ENCODE results near the gene FOLH1. TPM values are rescaled to one million over a fixed set of nuclear protein-coding genes. Genes with fewer than 3 reads are reported as not detected.
"Not testable (repeated sequence)": the region's sequence is repeated elsewhere in the genome, so short reads cannot be mapped to it uniquely, and the experiment has no call there.

FOLH1 gene
- polyA plus RNA-seq, 4 donors = 69.8 to 433 (median 337) TPM

DNA sequence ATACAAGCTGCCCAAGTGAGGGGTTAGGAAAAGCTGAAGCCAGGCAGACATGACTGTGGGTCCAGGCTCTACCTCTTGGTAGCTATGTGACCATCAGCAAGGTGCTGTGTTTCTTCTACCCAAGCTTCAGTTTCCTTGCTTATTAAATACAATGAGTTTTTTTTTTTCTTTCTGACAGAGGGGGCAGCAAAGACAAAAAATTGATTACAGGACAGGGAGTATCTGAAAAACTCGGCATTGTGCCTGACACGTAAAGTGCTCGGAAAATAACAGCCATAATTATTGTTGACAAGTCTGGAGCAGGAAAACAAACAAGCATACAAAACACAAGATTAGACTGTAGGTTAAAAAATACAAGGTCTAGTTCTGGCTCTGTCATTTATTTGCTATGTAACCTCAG lies 23.3 kb upstream of the FOLH1 start:
- H3K27me3 ChIP-seq (ENCODE audit: control insufficient read depth in 3 of 3, insufficient read depth in 3 of 3, low read length in 3 of 3); FAIRE-seq; H3K27ac ChIP-seq (ENCODE audit: low read depth in 1 of 3, low read length in 2 of 3); H3K9me3 ChIP-seq (ENCODE audit: control insufficient read depth in 2 of 2, insufficient read depth in 1 of 2, low read depth in 1 of 2, low read length in 1 of 2); H3K4me1 ChIP-seq (ENCODE audit: control insufficient read depth in 3 of 3, insufficient read depth in 2 of 3, low read depth in 1 of 3, low read length in 2 of 3); DNase-seq; H3K4me3 ChIP-seq (ENCODE audit: low read depth in 1 of 3, low read length in 3 of 3); H3K36me3 ChIP-seq (ENCODE audit: control insufficient read depth in 3 of 3, insufficient read depth in 2 of 3, low read depth in 1 of 3, low read length in 3 of 3): not testable (repeated sequence)
- WGBS, 3 donors = 73 to 84% (median 81%) methylated on average over 3 of the region's 3 CpGs

DNA sequence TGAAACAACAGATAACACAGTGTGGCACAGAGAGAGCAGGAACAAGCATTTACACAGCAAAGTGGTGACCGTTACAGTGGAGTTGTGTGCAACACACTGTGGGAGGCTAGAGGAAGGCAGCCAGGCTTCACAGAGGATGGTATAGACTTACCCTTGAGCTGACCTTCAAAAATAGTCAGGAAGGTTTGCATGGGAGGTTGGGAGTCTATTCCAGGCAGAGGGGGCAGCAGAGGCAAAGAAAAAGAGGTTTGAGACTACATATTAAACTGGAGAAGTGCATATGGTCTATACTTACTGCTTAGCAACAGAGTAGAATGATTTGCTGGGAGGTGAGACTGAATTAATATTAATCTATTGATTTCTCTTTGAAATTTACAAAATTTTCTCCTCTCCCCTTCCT lies 22.1 kb upstream of the FOLH1 start:
- peak in 1 of 2 donors; percentile 36 for DNase-seq
- H3K27ac ChIP-seq (ENCODE audit: low read depth in 1 of 3, low read length in 2 of 3); H3K4me1 ChIP-seq (ENCODE audit: control insufficient read depth in 3 of 3, insufficient read depth in 2 of 3, low read depth in 1 of 3, low read length in 2 of 3); FAIRE-seq; H3K4me3 ChIP-seq (ENCODE audit: low read depth in 1 of 3, low read length in 3 of 3); H3K9me3 ChIP-seq (ENCODE audit: control insufficient read depth in 2 of 2, insufficient read depth in 1 of 2, low read depth in 1 of 2, low read length in 1 of 2); H3K36me3 ChIP-seq (ENCODE audit: control insufficient read depth in 3 of 3, insufficient read depth in 2 of 3, low read depth in 1 of 3, low read length in 3 of 3); H3K27me3 ChIP-seq (ENCODE audit: control insufficient read depth in 3 of 3, insufficient read depth in 3 of 3, low read length in 3 of 3): not testable (repeated sequence)
- WGBS, 3 donors = 74 to 84% (median 80%) methylated on average over 1 of the region's 1 CpG

DNA sequence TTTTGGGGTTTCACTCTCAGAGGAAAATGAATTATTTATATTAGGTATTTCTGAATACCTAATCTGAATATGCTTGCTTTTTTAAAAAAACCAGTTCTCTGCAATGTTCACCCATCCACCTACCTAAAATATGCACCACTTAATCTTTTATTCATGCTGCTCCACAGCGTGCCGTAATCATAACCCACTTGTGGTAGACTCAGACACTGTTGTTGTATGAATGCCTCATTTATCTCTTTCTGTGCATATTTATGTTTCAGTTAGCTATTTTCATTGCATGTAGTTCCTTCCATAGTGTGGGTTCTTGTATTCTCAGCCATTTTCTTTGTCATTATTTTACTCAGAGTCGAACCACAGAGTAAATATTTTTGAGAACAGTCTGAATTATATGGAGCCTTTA lies 21.6 kb upstream of the FOLH1 start:
- not testable (repeated sequence) for FAIRE-seq

DNA sequence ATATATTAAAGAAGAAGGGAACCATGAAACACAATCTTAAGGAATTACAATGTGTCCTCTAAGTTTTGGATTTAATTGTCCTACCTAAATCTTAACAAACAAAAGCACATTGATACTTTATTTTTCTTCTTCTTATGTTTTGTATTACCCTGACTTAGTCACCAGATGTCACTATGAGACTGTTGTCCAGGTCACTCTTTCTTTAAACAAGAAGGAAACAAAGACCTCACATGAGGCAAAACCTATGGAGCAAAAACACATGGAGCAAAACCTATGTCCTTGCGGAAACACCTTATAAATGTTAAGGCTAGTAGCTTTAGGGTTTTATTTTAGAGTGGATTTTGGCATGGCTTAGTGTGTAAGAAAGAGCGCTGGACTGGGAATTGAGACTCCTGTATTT lies 20.7 kb upstream of the FOLH1 start:
- FAIRE-seq; H3K36me3 ChIP-seq (ENCODE audit: control insufficient read depth in 3 of 3, insufficient read depth in 2 of 3, low read depth in 1 of 3, low read length in 3 of 3); H3K4me3 ChIP-seq (ENCODE audit: low read depth in 1 of 3, low read length in 3 of 3); H3K27me3 ChIP-seq (ENCODE audit: control insufficient read depth in 3 of 3, insufficient read depth in 3 of 3, low read length in 3 of 3); H3K9me3 ChIP-seq (ENCODE audit: control insufficient read depth in 2 of 2, insufficient read depth in 1 of 2, low read depth in 1 of 2, low read length in 1 of 2); H3K27ac ChIP-seq (ENCODE audit: low read depth in 1 of 3, low read length in 2 of 3); H3K4me1 ChIP-seq (ENCODE audit: control insufficient read depth in 3 of 3, insufficient read depth in 2 of 3, low read depth in 1 of 3, low read length in 2 of 3): not testable (repeated sequence)
- 59 to 68% (median 63%) methylated on average over 2 of the region's 2 CpGs for WGBS, 3 donors
- DNase-seq = peak; percentile 20 to 21

More for the DNA sequence above, 21.6 kb upstream of the FOLH1 start:
- not testable (repeated sequence) for H3K27me3 ChIP-seq (ENCODE audit: control insufficient read depth in 3 of 3, insufficient read depth in 3 of 3, low read length in 3 of 3); H3K9me3 ChIP-seq (ENCODE audit: control insufficient read depth in 2 of 2, insufficient read depth in 1 of 2, low read depth in 1 of 2, low read length in 1 of 2); H3K27ac ChIP-seq (ENCODE audit: low read depth in 1 of 3, low read length in 2 of 3); H3K36me3 ChIP-seq (ENCODE audit: control insufficient read depth in 3 of 3, insufficient read depth in 2 of 3, low read depth in 1 of 3, low read length in 3 of 3); H3K4me1 ChIP-seq (ENCODE audit: control insufficient read depth in 3 of 3, insufficient read depth in 2 of 3, low read depth in 1 of 3, low read length in 2 of 3); DNase-seq; H3K4me3 ChIP-seq (ENCODE audit: low read depth in 1 of 3, low read length in 3 of 3)
- WGBS, 3 donors = 69 to 85% (median 83%) methylated on average over 3 of the region's 3 CpGs

DNA sequence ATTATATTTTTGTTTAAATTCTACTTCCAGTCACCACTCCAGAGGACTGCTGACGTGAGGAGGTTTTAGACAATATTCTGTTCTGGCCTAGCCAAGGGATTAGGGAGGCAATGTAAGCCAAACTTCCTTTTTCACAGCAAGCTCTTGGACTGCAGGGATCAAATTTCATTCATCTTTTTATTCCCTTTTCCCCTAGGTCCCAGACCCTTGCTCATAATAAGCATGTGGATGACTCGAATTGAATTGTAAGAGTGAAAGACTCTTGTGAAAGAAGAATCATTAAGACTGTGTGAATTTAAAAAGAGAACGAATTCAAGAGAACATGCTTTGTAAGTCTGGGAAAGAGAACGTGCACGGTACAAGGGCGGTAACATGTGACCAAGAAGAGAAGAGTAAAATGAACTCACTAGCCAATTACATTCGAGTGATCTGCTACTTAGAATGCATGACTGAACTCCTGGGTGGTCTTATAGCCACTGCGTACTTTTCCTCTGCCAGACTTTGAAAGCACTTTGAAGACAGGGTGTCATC lies 16.9 kb upstream of the FOLH1 start:
- not testable (repeated sequence) for H3K4me3 ChIP-seq (ENCODE audit: low read depth in 1 of 3, low read length in 3 of 3); H3K4me1 ChIP-seq (ENCODE audit: control insufficient read depth in 3 of 3, insufficient read depth in 2 of 3, low read depth in 1 of 3, low read length in 2 of 3); DNase-seq; FAIRE-seq; H3K27me3 ChIP-seq (ENCODE audit: control insufficient read depth in 3 of 3, insufficient read depth in 3 of 3, low read length in 3 of 3); H3K9me3 ChIP-seq (ENCODE audit: control insufficient read depth in 2 of 2, insufficient read depth in 1 of 2, low read depth in 1 of 2, low read length in 1 of 2); H3K27ac ChIP-seq (ENCODE audit: low read depth in 1 of 3, low read length in 2 of 3); H3K36me3 ChIP-seq (ENCODE audit: control insufficient read depth in 3 of 3, insufficient read depth in 2 of 3, low read depth in 1 of 3, low read length in 3 of 3)
- 70 to 90% (median 81%) methylated on average over 8 of the region's 8 CpGs for WGBS, 3 donors

DNA sequence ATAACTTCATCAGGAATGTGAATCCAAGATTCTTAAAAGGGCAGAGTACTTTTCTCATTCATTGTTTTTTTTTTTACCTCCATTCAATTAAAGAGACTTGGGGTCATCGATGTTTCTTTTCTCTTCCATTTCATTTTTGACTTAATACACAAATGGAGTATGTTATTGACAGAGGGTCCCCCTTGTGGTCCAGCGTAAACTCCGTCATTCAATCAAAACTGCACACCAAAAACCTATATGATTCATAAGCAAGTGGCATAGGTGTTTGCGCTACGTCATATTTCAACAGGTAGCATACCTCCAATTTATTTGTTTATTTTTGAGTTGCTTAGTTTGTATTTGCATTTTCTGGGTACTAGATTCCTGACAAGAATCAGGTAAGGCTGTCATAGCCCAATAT lies 12.7 kb upstream of the FOLH1 start:
- H3K27me3 ChIP-seq (ENCODE audit: control insufficient read depth in 3 of 3, insufficient read depth in 3 of 3, low read length in 3 of 3) = no peaks in the 10 kb centered on the region
- DNase-seq (no peak), FAIRE-seq (no peak)
- H3K36me3 ChIP-seq (ENCODE audit: control insufficient read depth in 3 of 3, insufficient read depth in 2 of 3, low read depth in 1 of 3, low read length in 3 of 3) = no peaks in the 10 kb centered on the region
- no peaks in the 10 kb centered on the region for H3K9me3 ChIP-seq (ENCODE audit: control insufficient read depth in 2 of 2, insufficient read depth in 1 of 2, low read depth in 1 of 2, low read length in 1 of 2)
- no peak overlapping the region for H3K27ac ChIP-seq (ENCODE audit: low read depth in 1 of 3, low read length in 2 of 3)
- no peak overlapping the region for H3K4me3 ChIP-seq (ENCODE audit: low read depth in 1 of 3, low read length in 3 of 3)
- 85 to 95% (median 91%) methylated on average over 5 of the region's 5 CpGs for WGBS, 3 donors
- H3K4me1 ChIP-seq (ENCODE audit: control insufficient read depth in 3 of 3, insufficient read depth in 2 of 3, low read depth in 1 of 3, low read length in 2 of 3) = no peaks in the 10 kb centered on the region

DNA sequence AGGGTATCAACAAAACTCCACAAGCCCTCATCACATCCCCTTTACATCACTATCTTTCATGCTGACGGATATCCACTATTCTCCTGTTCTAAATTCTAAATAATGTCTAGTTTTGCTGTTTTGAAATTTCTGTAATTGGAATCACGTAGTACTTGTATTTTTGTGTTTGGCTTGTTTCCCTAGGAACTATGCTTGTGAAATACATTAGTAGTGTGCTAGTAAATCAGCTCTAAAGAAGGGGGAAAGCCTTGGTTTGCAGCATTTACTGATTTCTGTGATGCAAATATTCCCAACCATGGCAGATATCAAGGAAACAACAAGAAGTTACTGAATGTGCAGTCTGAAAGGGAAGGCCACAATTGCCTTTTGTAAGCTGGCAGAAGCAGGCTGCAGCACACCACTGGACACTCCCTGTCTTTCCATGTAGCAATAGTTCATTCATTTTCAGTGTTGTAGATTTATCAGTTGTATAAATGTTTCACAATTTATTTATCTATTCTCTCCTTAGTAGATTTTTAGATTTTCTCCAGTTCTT lies 4.7 kb upstream of the FOLH1 start:
- DNase-seq (no peak), FAIRE-seq (no peak)
- H3K9me3 ChIP-seq (ENCODE audit: control insufficient read depth in 2 of 2, insufficient read depth in 1 of 2, low read depth in 1 of 2, low read length in 1 of 2) = no peaks in the 10 kb centered on the region
- H3K4me1 ChIP-seq (ENCODE audit: control insufficient read depth in 3 of 3, insufficient read depth in 2 of 3, low read depth in 1 of 3, low read length in 2 of 3) = no peaks in the 10 kb centered on the region
- H3K27ac ChIP-seq (ENCODE audit: low read depth in 1 of 3, low read length in 2 of 3) = no peak overlapping the region
- no peak overlapping the region for H3K4me3 ChIP-seq (ENCODE audit: low read depth in 1 of 3, low read length in 3 of 3)
- H3K36me3 ChIP-seq (ENCODE audit: control insufficient read depth in 3 of 3, insufficient read depth in 2 of 3, low read depth in 1 of 3, low read length in 3 of 3) = no peaks in the 10 kb centered on the region
- no peaks in the 10 kb centered on the region for H3K27me3 ChIP-seq (ENCODE audit: control insufficient read depth in 3 of 3, insufficient read depth in 3 of 3, low read length in 3 of 3)
- 61 to 81% (median 71%) methylated on average over 2 of the region's 2 CpGs for WGBS, 3 donors

DNA sequence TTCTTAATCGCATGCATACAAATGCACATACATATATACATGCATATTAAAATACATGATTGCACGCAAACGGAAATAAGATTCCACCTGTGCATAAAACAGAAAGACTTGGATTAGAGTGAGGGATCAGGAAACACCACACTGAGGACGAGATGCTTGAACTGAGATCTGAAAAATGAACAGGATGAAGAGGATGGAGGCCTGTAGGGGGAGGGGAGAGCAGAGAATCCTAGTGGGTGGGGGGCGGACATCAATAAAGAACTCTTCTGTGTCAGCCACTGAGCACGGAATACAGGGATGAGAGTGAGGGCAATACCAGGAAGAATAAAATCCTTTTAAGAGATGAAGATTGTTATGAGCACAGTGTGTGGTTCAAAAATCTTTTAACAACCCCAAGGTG lies 1.4 kb downstream of the FOLH1 start:
- WGBS, 3 donors = 26 to 59% (median 30%) methylated on average over 6 of the region's 6 CpGs
- Histone ChIP-seq H3K4me3 (ENCODE audit: low read depth in 1 of 3, low read length in 3 of 3) (peak overlapping the region in 2 of 3 donors; percentile 81 to 93), H3K36me3 (ENCODE audit: control insufficient read depth in 3 of 3, insufficient read depth in 2 of 3, low read depth in 1 of 3, low read length in 3 of 3) (peaks cover 0 to 12% (median 5%) of the 10 kb centered on the region in 3 donors), H3K27ac (ENCODE audit: low read depth in 1 of 3, low read length in 2 of 3) (peak overlapping the region in 1 of 3 donors; percentile 74)
- not testable (repeated sequence) for FAIRE-seq; H3K27me3 ChIP-seq (ENCODE audit: control insufficient read depth in 3 of 3, insufficient read depth in 3 of 3, low read length in 3 of 3); H3K9me3 ChIP-seq (ENCODE audit: control insufficient read depth in 2 of 2, insufficient read depth in 1 of 2, low read depth in 1 of 2, low read length in 1 of 2); H3K4me1 ChIP-seq (ENCODE audit: control insufficient read depth in 3 of 3, insufficient read depth in 2 of 3, low read depth in 1 of 3, low read length in 2 of 3)
- DNase-seq = peak in 1 of 2 donors; percentile 17

Data from small intestine (tissue), 7 donors.